ENCODE measurements around the gene PAX5.

The PAX5 gene

GRCh38 chr9:36864491-36865410 lies 169.3 kb downstream of the PAX5 start:
- DNase-seq (ENCODE audit: low read depth in 2 of 2, low spot score in 1 of 2), result no peak

GRCh38 chr9:36862206-36863145 lies 171.6 kb downstream of the PAX5 start:
- DNase-seq (ENCODE audit: low read depth in 2 of 2, low spot score in 1 of 2), result no peak

- DNase-seq (ENCODE audit: low read depth in 2 of 2, low spot score in 1 of 2), result no peak
These were observed 172.4 kb downstream of the PAX5 start for GRCh38 chr9:36861528-36862205.

- no peak for DNase-seq (ENCODE audit: low read depth in 2 of 2, low spot score in 1 of 2)
These were observed 175.2 kb downstream of the PAX5 start for GRCh38 chr9:36858805-36859375.

GRCh38 chr9:36855448-36856315 lies 178.4 kb downstream of the PAX5 start:
- no peak for DNase-seq (ENCODE audit: low read depth in 2 of 2, low spot score in 1 of 2)

GRCh38 chr9:36854751-36855150 lies 179.3 kb downstream of the PAX5 start:
- DNase-seq (ENCODE audit: low read depth in 2 of 2, low spot score in 1 of 2), result no peak

- no peak for DNase-seq (ENCODE audit: low read depth in 2 of 2, low spot score in 1 of 2)
These were observed 180.0 kb downstream of the PAX5 start for GRCh38 chr9:36854034-36854433.

GRCh38 chr9:36853233-36853632 lies 180.8 kb downstream of the PAX5 start:
- DNase-seq (ENCODE audit: low read depth in 2 of 2, low spot score in 1 of 2), result no peak

GRCh38 chr9:36849943-36850342 lies 184.1 kb downstream of the PAX5 start:
- no peak for DNase-seq (ENCODE audit: low read depth in 2 of 2, low spot score in 1 of 2)

- DNase-seq (ENCODE audit: low read depth in 2 of 2, low spot score in 1 of 2), result no peak
These were observed 185.1 kb downstream of the PAX5 start for GRCh38 chr9:36848946-36849345.

- no peak for DNase-seq (ENCODE audit: low read depth in 2 of 2, low spot score in 1 of 2)
These were observed 186.0 kb downstream of the PAX5 start for GRCh38 chr9:36847781-36848673.

- DNase-seq (ENCODE audit: low read depth in 2 of 2, low spot score in 1 of 2), result no peak
These were observed 187.4 kb downstream of the PAX5 start for GRCh38 chr9:36846621-36847020.

- DNase-seq (ENCODE audit: low read depth in 2 of 2, low spot score in 1 of 2), result no peak
These were observed 188.2 kb downstream of the PAX5 start for GRCh38 chr9:36845844-36846243.

- DNase-seq (ENCODE audit: low read depth in 2 of 2, low spot score in 1 of 2), result no peak
These were observed 189.1 kb downstream of the PAX5 start for GRCh38 chr9:36844961-36845360.

- DNase-seq (ENCODE audit: low read depth in 2 of 2, low spot score in 1 of 2), result no peak
These were observed 190.1 kb downstream of the PAX5 start for GRCh38 chr9:36843964-36844363.

- DNase-seq (ENCODE audit: low read depth in 2 of 2, low spot score in 1 of 2), result no peak
These were observed 191.2 kb downstream of the PAX5 start for GRCh38 chr9:36842560-36843530.

GRCh38 chr9:36840898-36841536 lies 193.1 kb downstream of the PAX5 start:
- no peak for DNase-seq (ENCODE audit: low read depth in 2 of 2, low spot score in 1 of 2)

Measured in stimulated activated CD8-positive, alpha-beta memory T cell treated with anti-CD3 and anti-CD28 coated beads, Interleukin-4, amount 100 ng/mL, for 1 hour (primary cell).